Prostate gland (tissue), 2 donors: ENCODE measurements around the gene RAD51B.

Experiments used
- CTCF ChIP-seq, 4 experiments: fragments of 200-600 bp in 2 of 4; fragments of 450-650 bp in 2 of 4; sonication (generic) in 2 of 4; IDR thresholded peaks; 1 replicate in 3 of 4; 2 replicates in 1 of 4; pipeline ENCODE4 v1.5.1; 2016 to 2019; ENCODE audit warnings: antibody characterized with exemption in 4 of 4, mild to moderate bottlenecking in 2 of 4, moderate library complexity in 2 of 4
- POLR2A ChIP-seq: fragments of 450-650 bp; IDR thresholded peaks from one replicate; pipeline ENCODE4 v1.6.1; 2016; ENCODE audit warnings: antibody characterized with exemption, mild to moderate bottlenecking

DNA sequence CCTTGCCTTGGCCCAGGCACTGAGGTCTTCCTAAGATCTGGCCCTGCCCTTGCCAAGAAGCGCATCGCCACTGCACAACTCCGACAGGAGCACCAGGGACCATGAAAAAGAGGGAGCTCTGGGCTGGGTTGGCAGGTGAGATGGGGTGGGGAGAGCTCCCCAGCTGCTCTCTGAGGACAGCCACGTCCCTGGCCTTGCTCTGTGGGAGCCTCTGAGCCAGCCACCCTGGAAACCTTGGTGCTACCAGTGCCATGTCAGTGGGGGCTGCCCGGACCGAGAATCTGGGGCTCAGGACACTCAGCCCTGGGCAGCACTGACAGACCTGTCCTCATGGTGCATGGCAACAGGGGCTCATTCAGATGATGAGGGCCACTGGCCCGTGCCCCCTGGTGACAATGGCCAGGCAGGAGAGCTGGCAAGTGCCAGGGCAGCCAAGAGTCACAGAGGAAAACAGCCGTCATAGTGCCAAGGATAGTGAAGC, 838.5 kb downstream of the RAD51B start:
- TF ChIP-seq CTCF (IDR thresholded peaks at IDR 0.05) (no peak), POLR2A (no peak)
